ENCODE data around the gene NEUROG2.
A peak's percentile ranks its signal among the peaks of the same experiment; 100 is the strongest.
"Not testable (repeated sequence)": the region's sequence is repeated elsewhere in the genome, so short reads cannot be mapped to it uniquely, and the experiment has no call there.

NEUROG2 gene

DNA sequence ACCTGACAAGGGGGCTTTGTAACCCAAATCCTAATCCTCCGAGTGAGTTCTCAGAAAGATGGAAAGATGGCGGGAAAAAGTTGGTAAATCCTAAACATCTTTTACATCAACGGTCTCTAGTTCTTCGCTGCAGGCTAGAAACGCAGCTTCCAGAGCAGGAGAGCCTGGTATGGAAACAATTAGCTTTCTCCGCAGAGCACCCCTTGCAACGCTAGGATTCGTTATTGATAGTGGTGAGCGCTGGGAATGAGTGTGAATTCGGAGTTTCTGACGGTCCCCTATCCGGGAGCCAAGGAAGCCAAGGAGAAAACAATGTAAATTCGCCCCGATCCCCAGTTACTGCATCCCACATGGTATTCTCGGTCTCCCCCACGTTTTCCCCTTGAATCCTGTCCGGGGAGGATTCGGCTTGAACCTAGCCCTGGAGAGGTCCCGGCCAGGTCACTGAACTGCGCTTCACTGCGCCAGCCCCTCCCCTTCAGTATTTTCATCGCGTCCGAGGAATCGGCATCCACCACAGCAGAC is 4.7 kb upstream of the NEUROG2 start:
- no peak for DNase-seq

DNA sequence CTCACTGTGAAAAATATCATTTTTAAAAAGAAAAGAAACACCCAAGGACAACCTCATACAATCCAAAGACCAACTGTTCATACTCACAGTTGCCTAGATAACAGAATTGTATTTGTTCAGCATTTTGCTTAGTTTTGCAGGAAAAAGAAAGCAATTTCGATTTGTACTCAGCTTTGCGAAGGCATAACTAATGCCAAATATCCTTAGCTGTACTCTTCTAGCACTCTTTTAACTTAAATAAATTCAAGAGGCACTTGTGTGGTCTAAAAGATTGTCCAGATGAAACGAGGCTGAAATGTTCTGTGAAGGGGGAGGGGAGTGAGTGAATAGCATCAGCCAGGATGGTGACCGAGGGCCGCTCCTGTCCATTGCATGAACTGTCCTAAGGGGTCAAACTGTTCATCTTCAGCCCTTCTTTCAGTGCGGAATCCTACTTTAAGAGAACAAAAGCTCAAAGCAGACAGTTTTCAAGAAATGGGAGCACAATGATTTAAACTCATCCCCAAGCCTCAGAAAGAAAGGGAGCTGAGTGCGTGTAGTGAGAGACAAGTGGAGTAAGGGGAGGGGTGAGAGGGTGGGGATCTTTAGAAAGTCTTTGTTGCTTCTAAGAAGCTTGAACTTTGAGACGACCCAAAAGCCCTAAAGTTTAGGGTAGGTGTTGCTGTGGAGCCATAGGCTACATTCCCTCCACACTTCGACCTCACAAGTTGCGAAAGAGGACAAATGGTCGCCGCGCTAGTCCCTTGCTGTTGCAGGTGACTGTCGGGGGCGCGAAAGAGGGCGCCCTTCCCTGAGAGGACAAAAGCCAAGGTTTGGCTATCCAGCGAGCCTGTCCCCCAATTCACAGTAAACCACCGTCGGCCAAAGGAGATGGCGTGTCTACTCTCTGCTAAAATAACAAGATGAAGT is 4.0 kb upstream of the NEUROG2 start:
- no peak for DNase-seq

DNA sequence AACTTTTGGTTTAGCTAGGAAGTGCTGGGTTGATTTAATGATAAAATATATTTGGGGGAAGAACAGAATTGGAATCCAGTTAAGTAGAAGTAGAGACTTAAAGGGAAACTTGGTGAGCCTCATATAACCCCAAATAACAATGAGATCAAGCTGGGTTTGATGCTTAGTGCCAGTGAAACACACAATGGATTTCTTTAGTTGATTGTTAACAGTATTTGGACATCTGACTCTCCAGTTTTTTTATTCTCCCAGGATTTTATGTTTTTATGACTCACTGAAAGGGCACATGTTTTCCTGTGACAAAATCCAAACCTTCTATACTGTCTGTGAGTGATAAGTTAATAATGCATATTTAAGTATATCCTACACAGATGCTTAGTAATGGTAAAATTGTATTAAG is 2.7 kb upstream of the NEUROG2 start:
- DNase-seq: no peak

DNA sequence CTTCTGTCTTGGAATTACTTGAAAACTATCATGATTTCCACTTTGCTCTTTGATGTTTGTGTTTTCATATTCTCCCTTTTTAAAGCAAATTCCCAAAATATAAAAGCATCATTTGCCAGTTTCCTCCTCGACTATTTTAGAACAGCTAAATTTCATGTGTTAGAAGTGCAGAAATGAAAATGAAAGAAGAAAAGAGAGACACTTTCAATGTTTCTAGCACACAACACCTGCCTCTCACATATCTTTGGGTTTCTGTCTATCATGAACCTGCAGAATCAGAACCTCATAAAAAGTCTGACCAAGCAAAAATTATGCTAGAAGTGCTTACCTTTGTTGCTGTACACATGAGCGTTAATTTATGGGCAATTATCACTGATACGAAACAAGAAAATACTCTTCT is 1.9 kb upstream of the NEUROG2 start:
- DNase-seq: no peak

DNA sequence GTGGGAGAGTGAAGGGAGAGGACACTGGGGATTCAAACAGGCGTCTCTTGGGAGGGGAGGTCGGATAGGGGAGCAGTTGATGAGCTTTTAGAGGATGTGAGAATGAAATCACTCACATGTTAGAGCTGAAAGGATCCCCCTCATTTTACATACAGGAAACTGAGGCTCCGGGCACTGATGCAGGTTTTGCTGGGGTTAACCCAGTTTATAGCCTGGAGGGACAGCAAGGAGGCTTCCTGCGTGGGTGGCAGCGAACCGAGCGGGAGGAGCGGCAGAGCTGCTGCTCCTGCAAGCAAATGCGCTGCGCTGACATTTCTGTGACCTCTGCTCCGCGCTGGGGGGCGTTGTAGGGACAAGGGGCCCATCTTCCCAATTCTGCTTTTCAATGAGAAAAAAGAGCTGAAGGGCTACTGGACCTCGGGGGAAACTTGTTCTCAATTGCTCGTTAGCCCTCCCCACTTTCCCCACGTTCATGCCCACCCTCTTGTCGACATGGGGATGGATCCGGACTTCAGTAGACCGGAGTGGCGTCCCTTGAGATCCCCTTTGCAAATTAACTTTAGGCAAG is 1.2 kb upstream of the NEUROG2 start:
- DNase-seq: no peak

DNA sequence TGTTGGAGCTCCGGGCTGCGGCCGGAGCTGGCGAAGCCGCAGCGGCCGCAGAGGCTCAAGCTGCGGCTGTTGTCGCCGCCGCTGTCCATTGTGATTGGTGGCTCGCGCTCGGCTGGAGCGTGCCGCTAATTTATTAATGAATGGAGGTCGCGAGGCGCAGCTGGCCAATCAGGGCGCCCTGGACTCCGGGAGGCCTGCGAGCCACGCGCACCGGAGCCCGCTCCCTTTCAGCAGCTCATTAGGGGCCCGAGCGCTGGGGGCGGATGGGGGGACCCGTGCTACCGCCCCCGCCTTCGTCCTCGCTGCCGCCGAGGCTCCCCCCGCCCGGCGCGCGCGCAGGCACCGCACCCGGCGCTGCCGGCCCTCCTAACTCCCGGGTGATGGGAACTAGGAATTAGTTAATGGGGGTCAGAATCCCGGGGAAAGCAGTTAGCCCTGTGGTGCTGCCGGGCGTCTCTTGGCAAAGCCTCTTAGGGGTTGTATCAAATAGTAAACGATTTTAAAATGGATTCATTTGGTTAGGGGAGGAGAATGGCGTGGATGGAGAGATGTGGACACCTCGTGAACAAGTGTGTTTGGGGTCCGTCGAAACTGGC is 589 bp upstream of the NEUROG2 start:
- DNase-seq: no peak

DNA sequence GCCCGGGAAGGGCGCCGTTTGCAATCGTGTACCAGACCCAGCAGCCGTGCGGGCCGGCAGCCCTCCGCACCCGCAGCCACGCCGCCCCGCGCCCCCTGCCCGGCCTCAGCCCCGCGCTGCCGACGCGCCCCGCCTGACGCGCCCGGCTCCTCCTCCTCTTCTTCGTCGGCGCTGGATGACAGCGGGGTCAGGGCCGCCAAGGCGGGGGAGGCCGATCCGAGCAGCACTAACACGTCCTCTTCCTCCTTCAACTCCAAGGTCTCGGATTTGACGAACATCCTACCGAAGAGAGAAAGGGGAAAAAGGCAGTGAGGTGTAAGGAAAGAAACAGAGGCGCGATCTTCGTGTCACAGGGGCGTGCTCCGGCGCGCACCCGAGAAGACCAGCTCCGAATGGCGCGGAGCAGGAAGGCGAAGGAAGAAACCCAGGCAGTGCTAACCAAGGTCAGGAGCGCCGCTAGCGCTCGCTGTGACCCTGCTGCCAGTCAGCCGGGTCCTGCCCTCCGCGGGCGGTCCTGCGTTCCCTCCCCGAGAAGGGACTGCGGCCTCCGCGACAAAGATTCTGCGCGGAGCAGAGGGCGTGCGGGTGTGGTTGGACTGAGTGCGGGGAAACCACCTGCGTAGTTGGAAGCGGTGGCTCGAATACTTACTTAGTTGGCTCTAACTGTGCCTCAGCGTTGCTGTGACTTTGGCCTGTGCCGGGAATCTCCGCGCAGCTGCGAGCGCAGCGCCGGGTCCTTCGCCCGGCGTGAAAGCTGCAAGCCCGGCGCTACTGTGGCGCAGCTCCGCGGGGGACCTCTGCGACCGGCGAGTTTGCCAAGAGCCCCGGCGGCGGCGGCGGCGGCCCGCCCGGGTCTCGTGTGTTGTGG is 548 bp downstream of the NEUROG2 start:
- peak; percentile 4 for DNase-seq

DNA sequence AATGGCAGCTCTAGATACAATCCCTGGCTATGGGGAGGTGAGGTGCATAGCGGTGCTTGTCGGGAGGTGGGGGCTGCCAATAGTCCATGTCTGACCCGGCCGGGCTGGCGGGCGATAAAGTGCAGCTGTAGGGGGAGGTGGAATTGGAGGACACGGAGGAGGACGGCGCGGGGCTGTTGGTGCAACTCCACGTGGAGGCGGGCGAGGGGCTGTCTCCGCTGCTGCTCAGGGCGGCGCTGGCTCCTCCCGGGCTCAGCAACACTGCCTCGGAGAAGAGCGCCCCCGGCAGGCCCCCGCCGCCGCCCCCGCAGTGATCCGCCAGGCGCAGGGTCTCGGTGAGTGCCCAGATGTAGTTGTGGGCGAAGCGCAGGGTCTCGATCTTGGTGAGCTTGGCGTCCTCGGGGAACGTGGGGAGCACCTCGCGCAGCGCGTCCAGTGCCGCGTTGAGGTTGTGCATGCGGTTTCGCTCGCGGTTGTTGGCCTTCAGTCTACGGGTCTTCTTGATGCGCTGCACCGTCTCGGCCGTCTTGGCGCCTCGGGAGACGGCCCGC is 1.3 kb downstream of the NEUROG2 start:
- DNase-seq: no peak

DNA sequence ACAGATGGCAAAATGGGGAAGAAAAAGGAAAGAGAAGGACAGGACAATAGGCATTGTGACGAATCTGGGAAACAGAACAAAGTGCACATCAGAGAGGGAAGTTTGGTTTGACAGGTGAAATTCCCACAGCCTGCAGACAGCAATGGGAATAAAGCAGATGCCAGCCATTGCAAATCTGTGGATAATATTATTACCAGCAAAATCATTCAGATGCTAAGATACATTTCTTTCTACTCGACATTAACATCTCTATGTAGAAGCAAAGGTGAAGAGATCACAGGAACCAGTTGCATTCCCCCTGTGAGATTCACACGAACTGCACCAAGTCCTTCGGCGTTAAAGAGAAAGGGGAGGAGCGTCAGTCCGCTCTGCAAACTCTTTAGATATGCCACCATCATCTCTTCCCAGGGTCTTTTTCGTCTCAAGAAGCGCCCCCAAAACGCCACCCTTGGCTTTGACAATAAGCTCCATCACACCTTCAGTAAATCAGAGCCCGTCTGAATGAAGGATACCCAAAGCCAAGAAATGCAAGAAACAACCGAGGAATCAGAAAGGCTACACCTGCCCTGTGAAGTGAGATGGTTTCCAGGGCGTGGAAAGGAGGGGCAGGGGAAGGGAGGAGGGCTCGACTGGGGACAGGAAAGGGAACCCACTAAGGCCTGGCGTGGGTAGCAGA is 1.9 kb downstream of the NEUROG2 start:
- DNase-seq: no peak

DNA sequence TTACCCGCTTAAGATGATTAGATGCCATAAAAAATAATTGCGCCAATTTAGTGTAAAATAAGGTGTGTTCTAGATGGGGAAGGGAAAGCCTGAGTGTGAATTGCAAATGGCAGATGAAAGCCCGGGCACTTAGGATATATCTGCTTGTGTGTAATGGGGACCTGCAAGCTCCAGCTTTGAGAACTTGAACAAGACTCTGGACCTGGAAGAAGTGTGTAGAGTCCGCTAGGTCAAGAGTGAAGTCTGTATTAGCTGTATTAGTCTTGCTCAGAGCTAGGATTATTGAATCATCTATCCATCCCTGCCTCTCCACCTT is 4.2 kb downstream of the NEUROG2 start:
- no peak for DNase-seq

DNA sequence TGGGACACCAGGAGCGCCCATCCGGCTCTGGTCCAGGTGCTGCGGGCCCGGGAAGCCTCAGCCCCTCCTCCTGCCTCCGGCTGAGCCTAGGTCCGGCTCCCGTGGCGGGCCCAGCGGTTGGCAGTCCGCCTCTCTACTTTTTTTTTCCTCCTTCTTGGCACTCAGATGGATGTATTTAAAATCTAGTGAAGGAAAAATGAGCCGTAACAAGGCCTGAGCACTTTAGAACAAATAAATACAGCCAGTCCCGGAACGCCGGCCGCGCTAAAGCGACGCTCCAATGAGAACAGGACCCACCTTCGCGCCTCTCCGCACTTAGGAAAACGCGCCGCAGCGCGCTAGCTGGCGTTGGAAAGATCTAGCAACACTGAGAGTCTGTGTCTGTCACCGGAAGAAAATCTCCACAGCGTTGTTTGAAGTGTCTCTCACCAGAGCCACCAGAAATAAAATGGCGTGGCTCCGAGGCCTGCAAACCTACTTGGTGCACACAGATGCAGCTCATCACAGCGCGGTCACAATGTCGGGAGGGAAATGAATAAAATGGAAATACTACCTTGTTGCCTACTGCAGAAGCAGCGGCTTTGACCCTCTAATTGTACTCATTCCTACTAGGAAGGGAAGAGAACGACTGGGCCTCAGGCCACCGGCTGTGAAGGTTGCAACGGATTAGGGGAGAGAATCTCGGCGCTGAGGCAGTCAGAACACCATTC is 4.7 kb downstream of the NEUROG2 start:
- no peak for DNase-seq

DNA sequence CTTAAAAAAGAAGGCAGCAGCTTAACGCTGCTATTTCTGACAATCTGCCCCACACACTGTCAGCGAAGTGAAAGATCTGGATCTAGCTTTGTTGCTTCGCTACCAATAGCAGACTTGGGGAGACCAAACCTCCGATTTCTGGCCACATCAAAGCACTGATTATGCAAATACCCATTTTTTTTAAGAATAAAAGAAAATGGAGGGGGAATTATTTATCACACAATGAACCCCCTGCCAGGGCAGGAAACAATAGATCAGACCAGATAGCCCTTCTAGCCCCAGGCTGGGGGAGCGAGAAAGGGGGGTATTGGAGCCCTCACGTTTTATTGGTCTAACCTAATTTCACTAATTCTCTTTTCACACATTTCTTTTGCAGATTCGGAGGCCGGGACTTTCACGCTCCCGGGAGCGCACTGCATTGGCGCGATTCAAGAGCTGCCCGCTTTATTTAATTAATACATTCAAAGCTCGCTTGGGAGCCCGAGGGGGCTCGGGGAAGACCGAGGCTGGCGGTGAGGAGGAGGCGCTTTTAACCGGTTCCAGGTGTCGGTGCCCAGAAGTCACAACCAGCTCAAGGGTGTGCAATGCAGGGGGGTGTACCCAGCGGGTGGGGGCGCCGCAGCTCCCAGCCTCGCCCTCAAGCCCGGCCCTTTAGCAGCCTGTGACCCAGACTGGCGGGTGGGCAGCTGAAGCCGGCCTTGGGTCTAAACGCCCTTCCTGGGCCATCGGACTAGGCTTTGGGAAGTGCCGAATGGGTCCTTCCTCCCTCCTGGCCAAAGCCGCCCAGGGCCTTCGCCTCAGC is 5.5 kb downstream of the NEUROG2 start:
- DNase-seq: no peak

DNA sequence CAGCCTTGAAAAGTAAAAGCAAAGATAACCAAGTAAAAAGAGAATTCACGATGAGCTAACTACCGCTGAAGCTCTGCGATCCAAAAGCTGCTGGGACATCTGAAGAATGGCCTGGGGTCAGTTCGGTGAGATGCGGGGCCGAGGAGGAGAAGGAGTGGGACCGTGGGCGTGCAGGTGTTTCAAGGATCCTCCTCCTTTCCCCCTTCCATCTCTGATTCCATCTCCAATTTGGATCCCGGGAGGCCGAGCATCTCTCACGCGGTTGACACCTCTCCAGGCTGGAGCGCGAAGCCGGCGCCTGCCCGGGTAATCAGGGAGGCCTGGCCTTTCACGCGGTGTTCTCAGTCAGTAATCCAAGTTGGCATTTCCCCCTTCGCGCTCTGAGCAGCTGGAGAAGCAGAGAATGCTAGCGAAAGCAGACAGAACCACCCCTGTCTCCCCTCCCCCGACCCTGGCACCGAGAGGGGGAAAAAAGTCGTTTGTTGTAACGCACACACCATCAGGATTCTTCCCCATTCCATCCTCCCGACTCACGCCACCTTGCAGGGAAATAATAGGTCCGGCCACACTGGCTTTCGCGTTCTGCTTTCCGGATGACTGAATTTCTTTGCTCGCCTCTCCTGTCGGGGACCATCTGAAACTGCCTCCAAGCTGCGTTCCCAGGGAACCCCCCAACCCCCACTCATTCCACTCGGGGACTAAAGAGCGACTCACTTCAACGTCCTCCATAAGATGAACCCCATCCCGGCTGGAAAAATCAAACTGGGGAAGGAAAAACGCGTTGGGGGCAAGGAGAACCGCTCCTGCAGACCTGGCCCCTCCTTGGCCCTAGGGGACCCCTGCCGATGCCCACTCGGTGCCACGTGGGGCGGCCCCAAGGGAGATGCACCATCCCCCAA is 6.5 kb downstream of the NEUROG2 start:
- no peak for DNase-seq

DNA sequence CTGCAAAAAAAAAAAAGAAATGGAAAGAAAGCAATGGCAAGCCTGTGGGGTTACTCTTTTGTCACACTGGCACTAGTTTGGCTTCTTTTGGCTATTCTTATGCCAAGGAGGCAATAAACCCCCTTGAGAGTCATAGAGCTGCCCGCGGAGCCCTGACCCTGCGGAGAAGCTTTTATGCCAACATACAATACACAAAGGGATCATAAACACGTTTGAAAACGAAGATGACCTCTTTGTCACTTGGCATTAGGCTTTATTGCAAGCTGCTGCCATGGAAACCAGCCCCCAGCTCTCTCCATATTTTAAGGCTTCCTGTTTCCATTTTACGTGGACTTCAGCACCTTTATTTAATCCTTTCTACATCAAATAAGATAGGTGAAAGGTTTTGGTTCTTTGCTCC is 7.6 kb downstream of the NEUROG2 start:
- no peak for DNase-seq

DNA sequence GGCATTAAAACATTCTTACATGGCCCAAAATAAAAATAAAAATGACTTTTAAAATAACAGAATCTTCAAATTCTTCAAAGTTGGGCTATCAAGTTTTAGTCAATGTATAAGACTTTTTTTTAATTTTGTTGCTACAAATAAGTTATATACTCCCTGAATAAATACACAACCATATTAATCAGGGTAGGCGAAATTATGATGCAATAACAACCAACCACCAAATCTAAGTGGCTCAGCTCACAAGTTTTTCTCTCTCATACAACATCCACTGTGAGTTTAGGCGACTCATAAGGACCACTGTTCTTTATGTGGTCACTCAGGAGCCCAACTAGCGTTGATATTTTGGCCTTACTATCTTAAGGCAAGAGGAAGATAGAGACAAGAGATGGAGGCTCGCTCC is 11.2 kb downstream of the NEUROG2 start:
- DNase-seq: no peak

DNA sequence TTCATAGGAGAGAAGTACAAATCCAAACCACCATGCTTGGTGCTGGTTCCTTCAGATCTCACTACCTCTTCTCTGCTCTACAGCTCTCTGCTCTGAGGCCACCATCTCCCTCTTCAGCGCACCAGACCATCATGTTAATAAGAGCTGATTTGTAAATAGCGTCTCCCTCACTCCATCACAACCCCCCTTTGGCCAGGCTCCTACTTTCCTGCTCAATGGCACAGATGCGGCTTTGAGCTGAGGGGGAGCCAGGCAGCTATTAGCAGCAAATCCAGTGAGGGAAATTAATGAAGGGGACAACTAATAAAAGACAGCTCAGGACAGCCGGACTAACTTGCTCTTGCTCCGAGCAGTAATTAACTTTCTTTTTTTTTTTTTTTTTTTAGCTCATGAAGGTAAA is 13.1 kb downstream of the NEUROG2 start:
- no peak for DNase-seq

DNA sequence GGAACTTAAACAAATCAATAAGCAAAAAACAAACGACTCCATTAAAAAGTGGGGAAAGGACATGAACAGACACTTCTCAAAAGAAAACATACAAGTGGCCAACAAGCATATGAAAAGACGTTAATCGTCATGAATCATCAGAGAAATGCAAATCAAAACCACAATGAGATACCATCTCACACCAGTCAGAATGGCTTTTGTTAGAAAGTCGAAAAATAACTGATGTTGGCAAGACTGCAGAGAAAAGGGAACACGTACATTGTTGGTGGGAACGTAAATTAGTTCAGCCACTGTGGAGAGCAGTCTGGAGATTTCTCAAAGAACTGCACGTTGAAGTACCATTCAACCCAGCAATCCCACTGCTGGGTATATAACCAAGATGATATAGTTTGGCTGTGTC is 23.7 kb downstream of the NEUROG2 start:
- DNase-seq: no peak

DNA sequence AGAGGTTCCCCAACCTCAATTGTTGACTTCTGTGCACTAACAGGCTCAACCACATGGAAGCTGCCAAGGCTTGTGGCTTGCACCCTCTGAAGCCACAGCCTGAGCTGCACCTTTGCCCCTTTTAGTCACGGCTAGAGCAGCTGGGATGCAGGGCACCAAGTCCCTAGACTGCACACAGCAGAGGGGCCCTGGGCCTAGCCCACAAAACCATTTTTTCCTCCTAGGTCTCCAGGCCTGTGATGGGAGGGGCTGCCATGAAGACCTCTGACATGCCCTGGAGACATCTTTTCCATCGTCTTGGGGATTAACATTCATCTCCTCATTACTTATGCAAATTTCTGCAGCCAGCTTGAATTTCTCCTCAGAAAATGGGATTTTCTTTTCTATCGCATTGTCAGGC is 25.2 kb downstream of the NEUROG2 start:
- not testable (repeated sequence) for DNase-seq

DNA sequence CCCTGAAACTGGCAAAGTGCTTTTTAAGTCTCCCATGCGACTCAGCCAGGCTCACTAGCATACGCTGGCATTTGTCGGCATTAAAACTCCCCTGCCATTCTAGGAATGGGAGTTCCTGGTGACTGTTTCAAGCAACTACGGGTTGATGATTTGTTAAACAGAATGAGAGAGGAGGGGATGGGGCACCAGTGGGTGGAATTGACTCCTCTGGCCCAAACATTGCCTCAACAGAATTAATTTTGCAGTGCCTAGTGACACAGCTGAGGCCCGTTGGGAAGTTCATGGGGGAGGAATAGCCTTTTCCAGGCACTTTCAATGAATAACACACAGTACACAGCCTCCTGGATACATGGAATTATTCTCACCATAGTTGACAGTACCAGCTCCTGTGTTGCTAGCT is 30.1 kb downstream of the NEUROG2 start:
- DNase-seq: no peak

DNA sequence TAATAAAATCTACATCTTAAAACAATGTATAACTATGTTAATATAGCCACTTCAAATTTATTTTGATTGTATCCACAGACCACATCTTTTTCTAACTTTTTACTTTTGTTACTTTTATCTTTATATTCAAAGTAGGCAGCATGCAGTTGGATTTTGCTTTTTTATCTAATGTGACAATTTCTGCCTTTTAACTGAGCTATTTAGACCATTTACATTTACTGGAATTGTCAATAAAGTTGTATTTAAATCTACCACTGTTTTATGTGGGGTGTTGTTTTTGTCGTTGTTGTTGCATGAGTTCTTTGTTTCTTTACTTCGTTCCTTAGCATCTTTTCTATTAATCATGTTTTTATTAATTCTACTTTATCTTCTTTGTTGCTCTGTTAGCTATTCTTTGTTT is 42.0 kb downstream of the NEUROG2 start:
- DNase-seq: no peak
